PC-3 (cell line): ENCODE measurements around the gene SLC6A20. TPM values are rescaled to one million over a fixed set of nuclear protein-coding genes. Genes with fewer than 3 reads are reported as not detected.
"Not testable (repeated sequence)": the region's sequence is repeated elsewhere in the genome, so short reads cannot be mapped to it uniquely, and the experiment has no call there.

ENCODE experiments used
- ATAC-seq: fragments of 200-7000 bp; cut with Tn5 transposase; 2 replicates; pipeline ENCODE4 v1.9.1; 2020; ENCODE audit warnings: mild to moderate bottlenecking, moderate library complexity
- BruUV-seq: library from RNA; stranded (reverse); fragments of 400-500 nt; replicated peaks from 2 replicates; lab custom pipeline; 2021; lab: Mats Ljungman, UMichigan
- CTCF ChIA-PET: fragments of 300-600 bp; sonication (Branson Sonifier 250); formaldehyde crosslinking; loops from one replicate; lab custom pipeline; 2022; ENCODE audit warnings: antibody characterized with exemption; lab: Charles Lee
- POLR2A ChIA-PET: fragments of 300-600 bp; sonication (Branson Sonifier 250); formaldehyde crosslinking; loops from one replicate; lab custom pipeline; 2022; ENCODE audit warnings: antibody characterized with exemption; ENCODE audit not compliant: unreplicated experiment; lab: Charles Lee
- DNase-seq: peaks from one replicate; pipeline ENCODE4 v3.0.0-alpha.2; 2015
- H2AFZ ChIP-seq: fragments of 300-600 bp; sonication (generic); 2 replicates; pipeline ENCODE4 v1.6.0; 2016; ENCODE audit warnings: antibody characterized with exemption, low read length
- H3F3A ChIP-seq: fragments of 300-600 bp; sonication (generic); one replicate; pipeline ENCODE4 v1.6.0; 2017; ENCODE audit warnings: antibody characterized with exemption, low read length, control low read depth, mild to moderate bottlenecking; ENCODE audit not compliant: unreplicated experiment
- H3K27ac ChIP-seq: fragments of 300-600 bp; sonication (generic); 2 replicates; pipeline ENCODE4 v1.5.1; 2016; ENCODE audit warnings: mild to moderate bottlenecking, low read length
- H3K27me3 ChIP-seq: fragments of 300-600 bp; sonication (generic); 2 replicates; pipeline ENCODE4 v1.6.1; 2016; ENCODE audit warnings: low read length, mixed read lengths
- H3K36me3 ChIP-seq: fragments of 300-600 bp; sonication (generic); 2 replicates; pipeline ENCODE4 v1.6.1; 2016; ENCODE audit warnings: low read depth, mixed run types, low read length, mixed read lengths
- H3K4me1 ChIP-seq: fragments of 300-600 bp; sonication (generic); 2 replicates; pipeline ENCODE4 v1.5.1; 2016; ENCODE audit warnings: low read length; ENCODE audit not compliant: insufficient read depth
- H3K4me2 ChIP-seq: fragments of 300-600 bp; sonication (generic); 2 replicates; pipeline ENCODE4 v1.6.0; 2016; ENCODE audit warnings: low read length
- H3K4me3 ChIP-seq: fragments of 300-600 bp; sonication (generic); 2 replicates; pipeline ENCODE4 v1.5.1; 2016; ENCODE audit warnings: mild to moderate bottlenecking, low read length, mixed read lengths
- H3K79me2 ChIP-seq: fragments of 300-600 bp; sonication (generic); 2 replicates; pipeline ENCODE4 v1.6.1; 2017; ENCODE audit warnings: low read length, mixed read lengths
- H3K9ac ChIP-seq: fragments of 300-600 bp; sonication (generic); 2 replicates; pipeline ENCODE4 v1.6.0; 2016; ENCODE audit warnings: mild to moderate bottlenecking, low read length
- H3K9me2 ChIP-seq: fragments of 300-600 bp; sonication (generic); replicated peaks from 2 replicates; pipeline ENCODE4 v1.6.1; 2016; ENCODE audit warnings: mixed run types, low read length, mixed read lengths
- H3K9me3 ChIP-seq: fragments of 300-600 bp; sonication (generic); 2 replicates; pipeline ENCODE4 v1.6.1; 2016; ENCODE audit warnings: low read length, mixed read lengths
- H4K20me1 ChIP-seq: fragments of 300-600 bp; sonication (generic); 2 replicates; pipeline ENCODE4 v1.6.1; 2016; ENCODE audit warnings: low read length, mixed read lengths
- EZH2 ChIP-seq: fragments of 300-600 bp; sonication (generic); IDR thresholded peaks from one replicate; pipeline ENCODE4 v1.6.1; 2017; ENCODE audit warnings: antibody characterized with exemption, mild to moderate bottlenecking, low read length; ENCODE audit not compliant: unreplicated experiment
- EZH2phosphoT487 ChIP-seq: fragments of 300-600 bp; sonication (generic); IDR thresholded peaks from 2 replicates; pipeline ENCODE4 v1.6.1; 2018; ENCODE audit warnings: mild to moderate bottlenecking, antibody characterized with exemption, low read length, borderline replicate concordance
- intact Hi-C: fragments of 100-400 bp; cut with micrococcal nuclease; formaldehyde crosslinking; loops from 2 replicates; pipeline ENCODE4 v1.9.0; 2023
- total RNA-seq: library from RNA; depleted of rRNA; stranded (reverse); fragments of >200 nt; gene quantifications from 2 replicates; pipeline ENCODE4 v1.2.3, GENCODE V29; 2014
- TF ChIP-seq, protein P1 (sequence below): fragments of 300-600 bp; sonication (generic); conservative IDR thresholded peaks from 2 replicates; pipeline ENCODE4 v1.5.1; 2017; ENCODE audit warnings: antibody characterized with exemption, low read depth, mild to moderate bottlenecking, low read length

Gene SLC6A20
- total RNA-seq, 1 experiment from 2014 or later, result not detected

DNA sequence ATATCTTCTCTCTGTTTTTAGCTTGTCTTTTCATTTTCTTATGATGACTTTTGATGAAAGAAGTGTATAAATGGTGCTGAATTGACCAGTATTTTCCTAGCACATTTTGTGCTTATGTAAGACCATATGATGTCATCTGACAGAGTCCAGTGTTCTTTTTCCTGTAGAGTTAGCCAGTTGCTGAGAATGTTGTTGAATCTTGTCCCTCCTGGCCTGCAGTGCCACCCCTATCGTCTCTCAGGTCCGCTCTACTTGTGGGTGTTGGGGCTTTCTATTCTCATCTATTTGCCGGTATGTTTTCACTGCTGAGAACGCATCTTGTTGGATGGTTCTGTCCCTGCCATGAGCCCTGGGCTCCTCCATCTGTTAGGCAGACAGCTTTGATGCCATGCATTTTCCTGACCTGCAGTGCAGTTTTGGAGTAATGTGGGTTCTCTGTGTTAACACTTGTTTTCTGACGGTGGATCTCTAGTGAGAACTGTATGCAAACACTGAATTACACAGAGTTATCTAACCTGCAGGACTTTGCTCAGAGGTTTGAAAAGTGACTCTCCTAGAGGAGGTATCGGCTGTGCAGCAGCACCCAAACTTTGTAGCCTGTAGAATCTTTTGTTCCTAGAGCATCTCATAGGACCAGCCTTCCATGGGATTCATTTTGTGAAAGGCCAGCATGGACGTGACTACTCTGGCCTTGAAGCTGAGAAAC, 44.6 kb downstream of the SLC6A20 start:
- Histone ChIP-seq H2AFZ (no peak overlapping the region), H3K9me2 (no peaks in the 10 kb centered on the region), H3K9ac (no peak overlapping the region), H3K4me1 (no peaks in the 10 kb centered on the region), H3K79me2 (no peaks in the 10 kb centered on the region), H3F3A (no peaks in the 10 kb centered on the region), H4K20me1 (no peaks in the 10 kb centered on the region), H3K9me3 (no peaks in the 10 kb centered on the region), H3K4me2 (no peak overlapping the region), H3K27me3 (no peaks in the 10 kb centered on the region), H3K36me3 (no peaks in the 10 kb centered on the region), H3K4me3 (no peak overlapping the region), H3K27ac (no peak overlapping the region)
- intact Hi-C loops, result no loop called here
- DNase-seq (no peak), ATAC-seq (no peak)
- TF ChIP-seq, protein P1, sequence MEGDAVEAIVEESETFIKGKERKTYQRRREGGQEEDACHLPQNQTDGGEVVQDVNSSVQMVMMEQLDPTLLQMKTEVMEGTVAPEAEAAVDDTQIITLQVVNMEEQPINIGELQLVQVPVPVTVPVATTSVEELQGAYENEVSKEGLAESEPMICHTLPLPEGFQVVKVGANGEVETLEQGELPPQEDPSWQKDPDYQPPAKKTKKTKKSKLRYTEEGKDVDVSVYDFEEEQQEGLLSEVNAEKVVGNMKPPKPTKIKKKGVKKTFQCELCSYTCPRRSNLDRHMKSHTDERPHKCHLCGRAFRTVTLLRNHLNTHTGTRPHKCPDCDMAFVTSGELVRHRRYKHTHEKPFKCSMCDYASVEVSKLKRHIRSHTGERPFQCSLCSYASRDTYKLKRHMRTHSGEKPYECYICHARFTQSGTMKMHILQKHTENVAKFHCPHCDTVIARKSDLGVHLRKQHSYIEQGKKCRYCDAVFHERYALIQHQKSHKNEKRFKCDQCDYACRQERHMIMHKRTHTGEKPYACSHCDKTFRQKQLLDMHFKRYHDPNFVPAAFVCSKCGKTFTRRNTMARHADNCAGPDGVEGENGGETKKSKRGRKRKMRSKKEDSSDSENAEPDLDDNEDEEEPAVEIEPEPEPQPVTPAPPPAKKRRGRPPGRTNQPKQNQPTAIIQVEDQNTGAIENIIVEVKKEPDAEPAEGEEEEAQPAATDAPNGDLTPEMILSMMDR, result no peak
- TF ChIP-seq EZH2 (no peak), EZH2phosphoT487 (no peak)
- CTCF ChIA-PET, result no interaction called here
- BruUV-seq, result no TSS peak
- POLR2A ChIA-PET, result no interaction called here

DNA sequence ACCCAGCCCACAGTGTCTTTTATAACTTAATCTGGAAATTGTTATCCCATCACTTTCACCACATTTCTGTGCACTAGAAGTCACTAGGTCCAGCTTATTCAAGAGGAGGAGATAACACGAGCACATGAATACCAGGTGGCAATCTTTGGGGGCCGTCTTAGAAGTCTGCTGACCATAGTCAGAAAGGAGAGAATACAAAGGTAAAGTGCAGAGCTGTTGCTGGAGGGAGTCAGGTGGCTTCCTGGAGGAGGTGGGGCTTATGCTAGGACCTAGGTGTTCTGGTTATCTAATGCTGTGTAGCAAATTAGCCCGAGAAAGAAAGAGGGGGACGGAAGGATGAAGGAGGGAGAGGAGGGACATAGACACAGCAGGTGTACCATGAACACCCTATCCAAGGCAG, 46.5 kb downstream of the SLC6A20 start:
- CTCF ChIA-PET, result no interaction called here
- POLR2A ChIA-PET, result no interaction called here
- DNase-seq (no peak), ATAC-seq (no peak)
- no peaks in the 10 kb centered on the region for H3F3A ChIP-seq
- no peak overlapping the region for H3K4me3 ChIP-seq
- BruUV-seq, result no TSS peak
- H3K36me3 ChIP-seq, result no peaks in the 10 kb centered on the region; the same call in 1 of the 2 replicates
- H2AFZ ChIP-seq, result no peak overlapping the region
- H3K27me3 ChIP-seq, result no peaks in the 10 kb centered on the region
- no peak for TF ChIP-seq EZH2
- TF ChIP-seq, protein P1, result no peak
- TF ChIP-seq EZH2phosphoT487, result no peak
- intact Hi-C loops, result no loop called here
- no peaks in the 10 kb centered on the region for H3K9me3 ChIP-seq
- no peaks in the 10 kb centered on the region for H3K4me1 ChIP-seq
- no peaks in the 10 kb centered on the region for H3K9me2 ChIP-seq
- no peak overlapping the region for H3K27ac ChIP-seq
- H3K4me2 ChIP-seq, result no peak overlapping the region
- H4K20me1 ChIP-seq, result no peaks in the 10 kb centered on the region
- H3K79me2 ChIP-seq, result no peaks in the 10 kb centered on the region
- H3K9ac ChIP-seq, result no peak overlapping the region

DNA sequence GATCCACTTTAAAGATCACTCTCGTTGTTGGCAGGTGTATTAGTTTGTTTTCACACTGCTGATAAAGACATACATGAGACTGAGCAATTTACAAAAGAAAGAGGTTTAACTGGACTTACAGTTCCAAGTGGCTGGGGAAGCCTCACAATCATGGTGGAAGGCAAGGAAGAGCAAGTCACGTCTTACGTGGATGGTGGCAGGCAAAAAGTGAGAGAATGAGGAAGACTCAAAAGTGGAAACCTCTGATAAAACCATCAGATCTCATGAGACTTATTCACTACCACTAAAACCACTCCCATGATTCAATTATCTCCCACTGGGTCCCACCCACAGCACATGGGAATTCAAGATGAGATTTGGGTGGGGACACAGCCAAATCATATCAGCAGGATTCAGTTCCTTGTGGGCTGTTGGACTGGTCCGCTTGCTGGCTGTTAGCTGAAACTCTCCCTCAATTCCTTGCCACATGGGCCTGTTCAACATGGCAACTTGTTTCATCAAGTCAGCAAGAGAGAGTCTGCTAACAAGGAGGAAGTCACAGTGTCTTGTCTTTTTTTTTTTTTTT, 47.2 kb downstream of the SLC6A20 start:
- BruUV-seq, H3K27me3 ChIP-seq, H3K4me3 ChIP-seq, POLR2A ChIA-PET, ATAC-seq, H3K79me2 ChIP-seq, H3K4me1 ChIP-seq, H3K27ac ChIP-seq, CTCF ChIA-PET, H3K9me3 ChIP-seq, H3K36me3 ChIP-seq, DNase-seq, H4K20me1 ChIP-seq, H3K9me2 ChIP-seq, H2AFZ ChIP-seq, H3F3A ChIP-seq, H3K9ac ChIP-seq, intact Hi-C loops, H3K4me2 ChIP-seq: not testable (repeated sequence)
